MCF 10A (cell line): Measurements from ENCODE around the gene POLE. TPM values are rescaled to one million over a fixed set of nuclear protein-coding genes. Genes with fewer than 3 reads are reported as not detected.
A peak's percentile ranks its signal among the peaks of the same experiment; 100 is the strongest.

Source experiments
- BruUV-seq: library from RNA; stranded (reverse); fragments of 400-500 nt; replicated peaks from 2 replicates; lab custom pipeline; 2021; lab: Mats Ljungman, UMichigan
- CTCF ChIA-PET: fragments of 300-600 bp; sonication (Branson Sonifier 250); formaldehyde crosslinking; extraction: SDS; loops from one replicate; lab custom pipeline; 2021; ENCODE audit warnings: antibody characterized with exemption, inconsistent platforms; lab: Yijun Ruan, JAX
- POLR2A ChIA-PET: fragments of 300-600, 350-650 bp; sonication (Branson Sonifier 250); formaldehyde crosslinking; extraction: SDS; loops from one replicate; lab custom pipeline; 2020; ENCODE audit warnings: antibody characterized with exemption, inconsistent platforms; lab: Yijun Ruan, JAX
- DNase-seq: peaks from one replicate; pipeline ENCODE4 v3.0.0-alpha.2; 2018; ENCODE audit not compliant: unreplicated experiment
- H3K27ac Mint-ChIP-seq: one replicate; pipeline ENCODE4 v1.8.0; 2022; ENCODE audit warnings: mild to moderate bottlenecking, low read depth, mixed read lengths; ENCODE audit not compliant: unreplicated experiment
- H3K27me3 Mint-ChIP-seq: one replicate; pipeline ENCODE4 v1.8.0; 2022; ENCODE audit warnings: mixed read lengths; ENCODE audit not compliant: insufficient read depth, unreplicated experiment
- H3K36me3 Mint-ChIP-seq: one replicate; pipeline ENCODE4 v1.8.0; 2022; ENCODE audit warnings: mild to moderate bottlenecking, moderate library complexity, mixed read lengths; ENCODE audit not compliant: insufficient read depth, unreplicated experiment
- H3K4me1 Mint-ChIP-seq: one replicate; pipeline ENCODE4 v1.8.0; 2022; ENCODE audit warnings: mixed read lengths; ENCODE audit not compliant: insufficient read depth, unreplicated experiment
- H3K4me3 Mint-ChIP-seq: one replicate; pipeline ENCODE4 v1.8.0; 2022; ENCODE audit warnings: mild to moderate bottlenecking, moderate library complexity, mixed read lengths; ENCODE audit not compliant: unreplicated experiment
- H3K9me3 Mint-ChIP-seq: one replicate; pipeline ENCODE4 v1.8.0; 2022; ENCODE audit warnings: mixed read lengths; ENCODE audit not compliant: unreplicated experiment
- intact Hi-C: fragments of 100-400 bp; cut with micrococcal nuclease; formaldehyde crosslinking; loops from 2 replicates; pipeline ENCODE4 v1.14.1; 2022
- total RNA-seq: library from RNA; stranded (reverse); gene quantifications from 2 replicates; pipeline ENCODE4 v1.2.3, GENCODE V29; 2022
- TF ChIP-seq, protein P1 (sequence below): fragments of 200-600 bp; IDR thresholded peaks from one replicate; pipeline ENCODE4 v1.8.0; 2022; ENCODE audit warnings: antibody characterized with exemption, mild to moderate bottlenecking; ENCODE audit not compliant: unreplicated experiment

Gene POLE
- total RNA-seq, 1 experiment from 2014 or later = 36.3 TPM

DNA sequence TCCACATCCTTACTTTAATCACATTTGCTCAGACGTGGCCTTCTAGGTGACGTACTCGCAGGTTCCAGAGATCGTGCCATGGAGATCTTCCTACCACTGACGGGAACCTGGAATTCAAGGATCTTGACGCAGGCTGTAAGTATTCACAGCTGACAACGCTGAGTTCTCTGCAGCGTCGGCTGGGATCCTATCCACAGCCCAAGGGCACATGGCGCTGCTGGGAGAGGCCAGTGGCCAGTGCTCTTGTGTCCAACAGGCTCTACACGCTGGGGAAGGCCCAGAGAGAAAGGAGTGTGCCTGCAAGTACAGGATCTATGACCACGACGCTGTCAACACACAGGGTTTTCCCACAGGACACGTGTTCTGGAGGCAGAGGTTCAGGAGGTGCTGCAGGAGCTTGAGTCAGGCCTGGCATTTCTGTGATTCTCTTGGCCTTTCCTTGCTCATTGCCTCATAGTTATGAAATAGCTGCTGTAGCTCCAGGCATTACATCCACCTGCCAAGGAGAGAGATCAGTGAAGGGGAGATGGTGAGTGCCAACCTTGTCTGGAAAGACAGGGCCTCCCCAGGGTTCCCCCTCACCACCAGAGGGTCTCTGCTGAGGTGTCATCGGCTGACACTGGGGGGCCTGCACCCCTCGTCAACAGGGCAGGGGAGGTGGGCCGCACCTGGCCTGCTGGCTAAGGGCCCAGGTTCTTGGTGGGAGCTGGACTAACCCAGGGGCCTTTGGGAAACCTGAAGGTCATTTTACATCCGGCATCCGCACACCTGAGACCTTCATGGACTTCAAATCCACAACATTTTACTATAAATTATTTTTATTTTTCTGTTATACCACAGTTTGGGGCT lies 98.1 kb downstream of the POLE start:
- BruUV-seq = no TSS peak

GRCh38 chr12:132588319-132588718 lies 98.8 kb downstream of the POLE start:
- H3K4me1 Mint-ChIP-seq = no peaks in the 10 kb centered on the region
- H3K4me3 Mint-ChIP-seq = no peak overlapping the region
- TF ChIP-seq, protein P1, sequence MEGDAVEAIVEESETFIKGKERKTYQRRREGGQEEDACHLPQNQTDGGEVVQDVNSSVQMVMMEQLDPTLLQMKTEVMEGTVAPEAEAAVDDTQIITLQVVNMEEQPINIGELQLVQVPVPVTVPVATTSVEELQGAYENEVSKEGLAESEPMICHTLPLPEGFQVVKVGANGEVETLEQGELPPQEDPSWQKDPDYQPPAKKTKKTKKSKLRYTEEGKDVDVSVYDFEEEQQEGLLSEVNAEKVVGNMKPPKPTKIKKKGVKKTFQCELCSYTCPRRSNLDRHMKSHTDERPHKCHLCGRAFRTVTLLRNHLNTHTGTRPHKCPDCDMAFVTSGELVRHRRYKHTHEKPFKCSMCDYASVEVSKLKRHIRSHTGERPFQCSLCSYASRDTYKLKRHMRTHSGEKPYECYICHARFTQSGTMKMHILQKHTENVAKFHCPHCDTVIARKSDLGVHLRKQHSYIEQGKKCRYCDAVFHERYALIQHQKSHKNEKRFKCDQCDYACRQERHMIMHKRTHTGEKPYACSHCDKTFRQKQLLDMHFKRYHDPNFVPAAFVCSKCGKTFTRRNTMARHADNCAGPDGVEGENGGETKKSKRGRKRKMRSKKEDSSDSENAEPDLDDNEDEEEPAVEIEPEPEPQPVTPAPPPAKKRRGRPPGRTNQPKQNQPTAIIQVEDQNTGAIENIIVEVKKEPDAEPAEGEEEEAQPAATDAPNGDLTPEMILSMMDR = no peak
- H3K27ac Mint-ChIP-seq = no peak overlapping the region
- POLR2A ChIA-PET = no interaction called here
- peaks cover 5% of the 10 kb centered on the region for H3K36me3 Mint-ChIP-seq
- BruUV-seq = no TSS peak
- no peak for DNase-seq
- CTCF ChIA-PET = no interaction called here
- H3K27me3 Mint-ChIP-seq = no peaks in the 10 kb centered on the region
- intact Hi-C loops = no loop called here
- no peaks in the 10 kb centered on the region for H3K9me3 Mint-ChIP-seq

More for the DNA sequence above, 98.1 kb downstream of the POLE start:
- intact Hi-C loops = no loop called here
- Mint-ChIP-seq H3K27me3 (no peaks in the 10 kb centered on the region), H3K27ac (no peak overlapping the region), H3K4me3 (no peak overlapping the region), H3K9me3 (no peaks in the 10 kb centered on the region), H3K36me3 (peaks cover under 1% of the 10 kb centered on the region), H3K4me1 (peaks cover 5% of the 10 kb centered on the region)
- CTCF ChIA-PET = interaction anchor here (0.6 kb wide), 1 partner anchor 229 kb away, joined by 3 read pairs; no protein-coding TSS in a partner anchor
- DNase-seq = peak; percentile 46
- POLR2A ChIA-PET = no interaction called here
- TF ChIP-seq, protein P1 = no peak

- no peaks in the 10 kb centered on the region for H3K27me3 Mint-ChIP-seq
- intact Hi-C loops = no loop called here
- no peaks in the 10 kb centered on the region for H3K9me3 Mint-ChIP-seq
- POLR2A ChIA-PET = no interaction called here
- no peak overlapping the region for H3K4me3 Mint-ChIP-seq
- no peak overlapping the region for H3K27ac Mint-ChIP-seq
- peaks cover 5% of the 10 kb centered on the region for H3K36me3 Mint-ChIP-seq
- TF ChIP-seq, protein P1 = no peak
- no peak for DNase-seq
- CTCF ChIA-PET = no interaction called here
- BruUV-seq = no TSS peak
- H3K4me1 Mint-ChIP-seq = no peaks in the 10 kb centered on the region
Observed at GRCh38 chr12:132587781-132588180, 99.4 kb downstream of the POLE start.

- Mint-ChIP-seq H3K4me1 (no peaks in the 10 kb centered on the region), H3K27ac (no peak overlapping the region), H3K36me3 (peaks cover 5% of the 10 kb centered on the region), H3K27me3 (no peaks in the 10 kb centered on the region), H3K4me3 (no peak overlapping the region), H3K9me3 (no peaks in the 10 kb centered on the region)
- ChIA-PET POLR2A (no interaction called here), CTCF (interaction anchor here (0.8 kb wide), 3 partner anchors 13 to 26 kb away, joined by 3 to 4 read pairs (median 3); no protein-coding TSS in a partner anchor)
- no peak for DNase-seq
- intact Hi-C loops = no loop called here
- no TSS peak for BruUV-seq
- TF ChIP-seq, protein P1 = no peak
Observed at GRCh38 chr12:132586929-132587328, 100.2 kb downstream of the POLE start.
